MM.1S (cell line): ENCODE data around the gene LSMEM2.

ENCODE experiments used
- DNase-seq: peaks from one replicate; pipeline ENCODE4 v3.0.0-alpha.2; 2015
- H2AFZ ChIP-seq: fragments of 300-600 bp; sonication (generic); 2 replicates; pipeline ENCODE4 v1.6.0; 2016; ENCODE audit warnings: antibody characterized with exemption, low read length
- H3F3A ChIP-seq: fragments of 300-600 bp; sonication (generic); 2 replicates; pipeline ENCODE4 v1.6.1; 2016; ENCODE audit warnings: mild to moderate bottlenecking, antibody characterized with exemption, low read length, moderate library complexity, mixed read lengths; ENCODE audit not compliant: insufficient read depth
- H3K27ac ChIP-seq: fragments of 300-600 bp; sonication (generic); 2 replicates; pipeline ENCODE4 v1.5.1; 2016; ENCODE audit warnings: mild to moderate bottlenecking, low read length
- H3K27me3 ChIP-seq: fragments of 300-600 bp; sonication (generic); replicated peaks from 2 replicates; pipeline ENCODE4 v1.6.0; 2016; ENCODE audit warnings: low read length; ENCODE audit not compliant: insufficient read depth
- H3K36me3 ChIP-seq: fragments of 300-600 bp; sonication (generic); replicated peaks from 2 replicates; pipeline ENCODE4 v1.6.1; 2016; ENCODE audit warnings: mild to moderate bottlenecking, low read length, mixed read lengths; ENCODE audit not compliant: insufficient read depth
- H3K4me1 ChIP-seq: fragments of 300-600 bp; sonication (generic); 2 replicates; pipeline ENCODE4 v1.6.1; 2016; ENCODE audit warnings: low read length, mixed read lengths
- H3K4me2 ChIP-seq: fragments of 300-600 bp; sonication (generic); 2 replicates; pipeline ENCODE4 v1.6.0; 2016; ENCODE audit warnings: low read depth, low read length
- H3K4me3 ChIP-seq: fragments of 300-600 bp; sonication (generic); 2 replicates; pipeline ENCODE4 v1.5.1; 2016; ENCODE audit warnings: low read length, mixed read lengths
- H3K79me2 ChIP-seq: fragments of 300-600 bp; sonication (generic); 2 replicates; pipeline ENCODE4 v1.6.1; 2016; ENCODE audit warnings: mixed run types, low read length, mixed read lengths
- H3K9ac ChIP-seq: fragments of 300-600 bp; sonication (generic); 2 replicates; pipeline ENCODE4 v1.6.1; 2016; ENCODE audit warnings: low read length, mixed read lengths
- H3K9me2 ChIP-seq: fragments of 300-600 bp; sonication (generic); replicated peaks from 2 replicates; pipeline ENCODE4 v1.6.1; 2016; ENCODE audit warnings: mild to moderate bottlenecking, low read length, mixed read lengths; ENCODE audit not compliant: insufficient read depth
- H3K9me3 ChIP-seq: fragments of 300-600 bp; sonication (generic); replicated peaks from 2 replicates; pipeline ENCODE4 v1.6.1; 2016; ENCODE audit warnings: mild to moderate bottlenecking, low read length, mixed read lengths; ENCODE audit not compliant: insufficient read depth
- H4K20me1 ChIP-seq: fragments of 300-600 bp; sonication (generic); 2 replicates; pipeline ENCODE4 v1.6.1; 2016; ENCODE audit warnings: mild to moderate bottlenecking, low read length, moderate library complexity, mixed read lengths; ENCODE audit not compliant: insufficient read depth
- CTCF ChIP-seq: fragments of 300-600 bp; sonication (generic); IDR thresholded peaks from 2 replicates; pipeline ENCODE4 v1.5.1; 2016; ENCODE audit warnings: antibody characterized with exemption, low read length, mixed read lengths
- EZH2 ChIP-seq: fragments of 300-600 bp; sonication (generic); optimal IDR thresholded peaks from 2 replicates; pipeline ENCODE3; 2017; ENCODE audit warnings: low read depth, mild to moderate bottlenecking, antibody characterized with exemption, low read length, mixed read lengths
- EZH2phosphoT487 ChIP-seq: fragments of 300-600 bp; sonication (generic); IDR thresholded peaks from 2 replicates; pipeline ENCODE4 v1.6.1; 2018; ENCODE audit warnings: antibody characterized with exemption, low read length

The LSMEM2 gene

GRCh38 chr3:50274371-50275104 is 4.3 kb upstream of the LSMEM2 start:
- peak overlapping the region; percentile 1; the same call in 1 of the 2 replicates for H3K4me2 ChIP-seq

GRCh38 chr3:50275141-50275995 is 3.5 kb upstream of the LSMEM2 start:
- DNase-seq = no peak
- Histone ChIP-seq H3K9me2 (no peaks in the 10 kb centered on the region), H3K9ac (no peak overlapping the region), H3K4me3 (no peak overlapping the region), H2AFZ (no peak overlapping the region), H4K20me1 (no peaks in the 10 kb centered on the region), H3K27me3 (peaks cover 74% of the 10 kb centered on the region), H3K4me1 (peaks cover 13% of the 10 kb centered on the region; the same call in 1 of the 2 replicates), H3K4me2 (no peak overlapping the region), H3K36me3 (no peaks in the 10 kb centered on the region), H3K27ac (no peak overlapping the region), H3K79me2 (no peaks in the 10 kb centered on the region), H3K9me3 (no peaks in the 10 kb centered on the region), H3F3A (no peaks in the 10 kb centered on the region)
- TF ChIP-seq CTCF = no peak
- no peak for TF ChIP-seq EZH2
- TF ChIP-seq EZH2phosphoT487 = 0 out of 2 replicates have a peak, but pooled peaks have one; percentile 19

More at GRCh38 chr3:50274371-50275104, 4.3 kb upstream of the LSMEM2 start:
- peaks cover 13% of the 10 kb centered on the region; the same call in 1 of the 2 replicates for H3K4me1 ChIP-seq
- peak; percentile 69 for DNase-seq
- no peaks in the 10 kb centered on the region for H3K9me3 ChIP-seq
- H3K36me3 ChIP-seq = no peaks in the 10 kb centered on the region
- H3K9ac ChIP-seq = no peak overlapping the region
- H3K27me3 ChIP-seq = peaks cover 81% of the 10 kb centered on the region
- H4K20me1 ChIP-seq = no peaks in the 10 kb centered on the region
- no peak for TF ChIP-seq EZH2
- TF ChIP-seq CTCF = peak; percentile 83
- TF ChIP-seq EZH2phosphoT487 = no peak
- H3F3A ChIP-seq = no peaks in the 10 kb centered on the region
- H3K79me2 ChIP-seq = no peaks in the 10 kb centered on the region
- H3K4me3 ChIP-seq = no peak overlapping the region
- H3K9me2 ChIP-seq = no peaks in the 10 kb centered on the region
- no peak overlapping the region for H3K27ac ChIP-seq
- H2AFZ ChIP-seq = no peak overlapping the region

GRCh38 chr3:50275996-50276761 is 2.7 kb upstream of the LSMEM2 start:
- H3K9me2 ChIP-seq = no peaks in the 10 kb centered on the region
- no peaks in the 10 kb centered on the region for H4K20me1 ChIP-seq
- H3K9ac ChIP-seq = no peak overlapping the region
- H3K9me3 ChIP-seq = no peaks in the 10 kb centered on the region
- no peak for TF ChIP-seq CTCF
- no peak for TF ChIP-seq EZH2phosphoT487
- TF ChIP-seq EZH2 = no peak
- peaks cover 66% of the 10 kb centered on the region for H3K27me3 ChIP-seq
- DNase-seq = no peak
- no peak overlapping the region for H3K4me2 ChIP-seq
- H3K4me1 ChIP-seq = peaks cover 13% of the 10 kb centered on the region; the same call in 1 of the 2 replicates
- no peaks in the 10 kb centered on the region for H3K79me2 ChIP-seq
- no peak overlapping the region for H3K4me3 ChIP-seq
- H2AFZ ChIP-seq = no peak overlapping the region
- no peak overlapping the region for H3K27ac ChIP-seq
- H3K36me3 ChIP-seq = no peaks in the 10 kb centered on the region
- H3F3A ChIP-seq = no peaks in the 10 kb centered on the region
